VCaP (cell line): Measurements from ENCODE around the gene PRAMEF20.
A peak's percentile ranks its signal among the peaks of the same experiment; 100 is the strongest.
"Not testable (repeated sequence)": the region's sequence is repeated elsewhere in the genome, so short reads cannot be mapped to it uniquely, and the experiment has no call there.

Source experiments
- H3K27ac ChIP-seq: fragments of 450-650 bp; 2 replicates; pipeline ENCODE4 v1.5.1; 2017
- TF ChIP-seq, protein P1 (sequence below): fragments of 450-650 bp; conservative IDR thresholded peaks from 2 replicates; pipeline ENCODE4 v1.5.1; 2017; ENCODE audit warnings: mild to moderate bottlenecking, moderate library complexity

PRAMEF20 gene

DNA sequence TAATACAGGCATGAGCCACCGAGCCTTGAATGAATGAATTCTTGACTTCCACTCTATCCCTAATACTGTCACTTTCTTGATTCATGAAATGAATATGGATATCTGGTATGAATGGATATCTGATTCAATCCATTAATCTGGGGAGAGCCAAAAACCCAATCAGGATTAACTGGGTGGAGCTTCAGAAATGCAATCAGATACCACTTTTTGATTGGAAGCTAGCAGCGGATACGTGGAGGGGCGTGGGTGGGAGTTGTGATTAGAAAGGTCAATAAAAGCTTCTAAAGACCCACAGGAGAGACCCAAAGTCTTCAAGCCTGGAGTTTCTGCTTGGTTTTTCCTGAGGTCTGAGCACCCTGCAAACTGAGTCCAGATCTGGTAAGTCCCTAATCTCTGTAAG, at the start of gene PRAMEF20:
PRAMEF20 (plus strand) TSS at position 301 of the 400 bp plus-strand sequence. CDS start 5,905 bp downstream, outside the sequence.
- H3K27ac ChIP-seq = not testable (repeated sequence)

DNA sequence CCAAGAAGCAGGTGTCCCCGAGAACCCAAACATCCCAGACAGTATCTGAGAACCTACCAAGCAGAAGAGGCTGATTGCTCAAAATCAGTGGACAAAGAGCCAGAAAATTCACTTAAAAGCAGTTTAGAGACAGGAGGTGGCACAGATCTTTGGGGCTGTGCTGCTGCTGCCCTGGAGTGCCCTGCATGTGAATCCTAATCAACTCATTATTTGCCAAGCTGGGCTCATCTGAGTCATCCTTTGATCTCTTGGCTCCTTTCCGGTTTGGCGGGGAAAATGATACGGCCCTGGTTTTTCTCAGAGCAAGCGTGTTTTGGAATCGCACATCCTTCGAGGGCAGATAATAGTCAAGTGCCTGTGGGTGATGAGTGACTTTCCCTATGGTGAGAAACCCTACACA, 47.9 kb upstream of the PRAMEF20 start:
- H3K27ac ChIP-seq = not testable (repeated sequence)

DNA sequence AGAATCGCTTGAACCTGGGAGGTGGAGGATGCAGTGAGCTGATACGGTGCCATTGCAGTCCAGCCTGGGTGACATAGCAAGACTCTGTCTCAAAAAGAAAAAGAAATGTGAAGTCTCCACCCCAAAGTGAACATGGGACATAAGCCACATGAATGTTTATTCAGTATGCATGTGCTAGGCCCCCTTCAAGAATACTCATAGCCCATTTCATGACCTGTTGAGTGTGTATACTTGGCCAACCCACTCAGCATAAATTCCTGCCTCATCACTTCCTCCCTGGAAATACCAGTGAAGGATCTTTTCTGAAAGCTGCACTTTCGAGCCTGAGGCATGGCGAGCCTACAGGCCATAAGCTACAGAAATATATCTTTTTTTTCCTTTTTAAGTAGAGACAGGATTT, 45.3 kb upstream of the PRAMEF20 start:
- H3K27ac ChIP-seq = not testable (repeated sequence)

DNA sequence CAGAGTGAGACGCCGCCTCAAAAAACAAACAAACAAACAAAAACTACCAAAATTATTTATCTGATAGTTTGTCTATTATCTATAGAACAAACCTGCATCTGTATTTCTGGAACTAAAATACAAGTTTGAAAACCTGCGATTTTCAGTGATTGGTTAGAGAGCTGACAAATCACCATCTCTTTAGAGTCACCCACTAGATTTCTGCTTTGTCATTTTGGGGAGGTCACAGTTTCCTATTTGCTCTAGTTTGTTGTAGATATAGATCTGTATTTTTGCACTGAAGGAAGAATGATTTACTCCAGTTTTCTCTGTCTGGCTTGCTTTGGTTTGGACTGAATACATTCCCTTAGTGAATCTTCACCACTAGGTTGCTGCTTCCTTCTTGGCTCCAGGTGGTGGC, 43.7 kb upstream of the PRAMEF20 start:
- H3K27ac ChIP-seq = not testable (repeated sequence)

GRCh38 chr1:13368544-13368943, 41.7 kb upstream of the PRAMEF20 start:
- not testable (repeated sequence) for H3K27ac ChIP-seq
- TF ChIP-seq, protein P1, sequence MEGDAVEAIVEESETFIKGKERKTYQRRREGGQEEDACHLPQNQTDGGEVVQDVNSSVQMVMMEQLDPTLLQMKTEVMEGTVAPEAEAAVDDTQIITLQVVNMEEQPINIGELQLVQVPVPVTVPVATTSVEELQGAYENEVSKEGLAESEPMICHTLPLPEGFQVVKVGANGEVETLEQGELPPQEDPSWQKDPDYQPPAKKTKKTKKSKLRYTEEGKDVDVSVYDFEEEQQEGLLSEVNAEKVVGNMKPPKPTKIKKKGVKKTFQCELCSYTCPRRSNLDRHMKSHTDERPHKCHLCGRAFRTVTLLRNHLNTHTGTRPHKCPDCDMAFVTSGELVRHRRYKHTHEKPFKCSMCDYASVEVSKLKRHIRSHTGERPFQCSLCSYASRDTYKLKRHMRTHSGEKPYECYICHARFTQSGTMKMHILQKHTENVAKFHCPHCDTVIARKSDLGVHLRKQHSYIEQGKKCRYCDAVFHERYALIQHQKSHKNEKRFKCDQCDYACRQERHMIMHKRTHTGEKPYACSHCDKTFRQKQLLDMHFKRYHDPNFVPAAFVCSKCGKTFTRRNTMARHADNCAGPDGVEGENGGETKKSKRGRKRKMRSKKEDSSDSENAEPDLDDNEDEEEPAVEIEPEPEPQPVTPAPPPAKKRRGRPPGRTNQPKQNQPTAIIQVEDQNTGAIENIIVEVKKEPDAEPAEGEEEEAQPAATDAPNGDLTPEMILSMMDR = 0 out of 2 replicates have a peak, but pooled peaks have one; percentile 15

DNA sequence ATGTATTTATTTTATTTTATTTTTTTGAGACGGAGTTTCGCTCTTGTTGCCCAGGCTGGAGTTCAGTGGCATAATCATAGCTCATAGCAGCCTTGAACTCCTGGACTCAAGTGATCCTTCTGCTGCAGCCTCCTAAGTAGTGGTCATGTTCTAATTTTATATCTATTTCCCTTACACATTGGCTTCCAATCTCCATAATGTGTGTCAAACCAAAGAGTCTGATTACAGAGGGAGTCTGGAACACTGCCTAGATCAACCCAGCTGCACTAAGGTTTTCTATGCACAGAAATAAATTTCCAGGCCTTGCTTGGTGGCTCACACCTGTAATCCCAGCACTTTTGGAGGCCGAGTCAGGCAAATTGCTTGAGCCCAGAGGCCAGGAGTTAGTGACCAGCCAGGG, 31.3 kb upstream of the PRAMEF20 start:
- H3K27ac ChIP-seq = not testable (repeated sequence)

GRCh38 chr1:13380380-13380779, 29.9 kb upstream of the PRAMEF20 start:
- not testable (repeated sequence) for H3K27ac ChIP-seq

- not testable (repeated sequence) for H3K27ac ChIP-seq
Observed at GRCh38 chr1:13389332-13389731, 20.9 kb upstream of the PRAMEF20 start, which contains the start of gene PRAMEF17. TSS of gene PRAMEF17 (plus strand) at chr1:13389632. CDS start at chr1:13389658, 26 bp downstream.

GRCh38 chr1:13393004-13393403, 17.2 kb upstream of the PRAMEF20 start:
- H3K27ac ChIP-seq = not testable (repeated sequence)

DNA sequence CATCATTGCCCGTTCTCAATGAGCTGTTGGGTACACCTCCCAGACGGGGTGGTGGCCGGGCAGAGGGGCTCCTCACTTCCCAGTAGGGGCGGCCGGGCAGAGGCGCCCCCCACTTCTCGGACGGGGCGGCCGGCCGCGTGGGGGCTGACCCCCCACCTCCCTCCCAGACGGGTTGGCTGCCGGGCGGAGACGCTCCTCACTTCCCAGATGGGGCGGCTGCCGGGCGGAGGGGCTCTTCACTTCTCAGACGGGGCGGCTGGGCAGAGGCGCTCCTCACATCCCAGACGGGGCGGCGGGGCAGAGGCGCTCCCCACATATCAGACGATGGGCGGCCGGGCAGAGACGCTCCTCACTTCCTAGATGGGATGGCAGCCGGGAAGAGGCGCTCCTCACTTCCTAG, 15.5 kb upstream of the PRAMEF20 start:
- not testable (repeated sequence) for H3K27ac ChIP-seq

DNA sequence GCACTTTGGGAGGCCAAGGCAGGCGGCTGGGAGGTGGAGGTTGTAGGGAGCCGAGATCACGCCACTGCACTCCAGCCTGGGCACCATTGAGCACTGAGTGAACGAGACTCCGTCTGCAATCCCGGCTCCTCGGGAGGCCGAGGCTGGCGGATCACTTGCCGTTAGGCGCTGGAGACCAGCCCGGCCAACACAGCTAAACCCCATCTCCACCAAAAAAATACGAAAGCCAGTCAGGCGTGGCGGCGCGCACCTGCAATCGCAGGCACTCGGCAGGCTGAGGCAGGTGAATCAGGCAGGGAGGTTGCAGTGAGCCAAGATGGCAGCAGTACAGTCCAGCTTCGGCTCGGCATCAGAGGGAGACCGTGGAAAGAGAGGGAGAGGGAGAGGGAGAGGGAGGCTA, 14.9 kb upstream of the PRAMEF20 start:
- H3K27ac ChIP-seq = not testable (repeated sequence)

DNA sequence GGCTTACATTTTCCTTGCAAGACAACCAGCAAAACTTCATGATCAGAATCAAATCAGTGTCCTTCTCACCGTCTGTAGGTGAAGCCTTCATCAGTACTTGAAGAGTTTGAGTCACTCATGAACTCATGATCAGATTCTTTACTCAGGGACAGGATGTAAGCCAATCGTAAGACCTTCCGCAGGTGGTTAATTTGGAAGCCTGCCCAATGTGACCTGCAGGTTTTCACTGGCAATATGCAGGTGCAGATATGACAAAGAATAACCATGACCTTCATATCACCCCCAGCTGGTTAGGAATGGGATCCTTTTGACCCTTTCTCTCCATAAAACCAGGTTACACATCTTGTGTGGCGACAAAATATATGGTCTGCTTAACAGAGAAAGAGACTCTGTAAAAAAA, 2.4 kb upstream of the PRAMEF20 start:
- H3K27ac ChIP-seq = no peak overlapping the region
- TF ChIP-seq, protein P1 = no peak

- H3K27ac ChIP-seq = no peak overlapping the region
- TF ChIP-seq, protein P1 = no peak
Observed at GRCh38 chr1:13430495-13430894, 20.2 kb downstream of the PRAMEF20 start.

- TF ChIP-seq, protein P1 = no peak
Observed at GRCh38 chr1:13432251-13432650, 22.0 kb downstream of the PRAMEF20 start.

DNA sequence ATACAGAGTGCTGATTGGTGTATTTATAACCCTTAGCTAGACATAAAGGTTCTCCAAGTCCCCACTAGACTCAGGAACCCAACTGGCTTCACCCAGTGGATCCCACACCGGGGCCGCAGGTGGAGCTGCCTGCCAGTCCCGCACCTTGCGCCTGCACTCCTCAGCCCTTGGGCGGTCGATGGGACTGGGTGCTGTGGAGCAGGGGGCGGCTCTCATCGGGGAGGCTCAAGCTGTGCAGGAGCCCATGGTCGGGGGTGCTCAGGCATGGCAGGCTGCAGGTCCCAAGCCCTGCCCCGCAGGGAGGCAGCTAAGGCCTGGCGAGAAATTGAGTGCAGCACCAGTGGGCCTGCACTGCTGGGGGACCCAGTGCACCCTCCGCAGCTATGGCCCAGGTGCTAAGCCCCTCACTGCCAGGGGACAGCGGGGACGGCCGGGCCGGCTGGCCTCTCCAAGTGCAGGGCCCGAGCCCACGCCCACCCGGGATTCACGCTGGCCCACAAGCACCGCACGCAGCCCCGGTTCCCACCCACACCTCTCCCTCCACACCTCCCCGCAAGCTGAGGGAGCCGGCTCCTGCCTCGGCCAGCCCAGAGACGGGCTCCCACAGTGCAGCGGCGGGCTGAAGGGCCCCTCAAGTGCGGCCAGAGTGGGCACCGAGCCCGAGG, 23.6 kb downstream of the PRAMEF20 start:
- H3K27ac ChIP-seq = not testable (repeated sequence)

More at GRCh38 chr1:13432251-13432650, 22.0 kb downstream of the PRAMEF20 start:
- H3K27ac ChIP-seq = no peak overlapping the region
